ENCODE data around the gene RASSF7.

- no peak for TF ChIP-seq CTCF (IDR thresholded peaks at IDR 0.05)
- TF ChIP-seq POLR2A (IDR thresholded peaks at IDR 0.05), result no peak
- TF ChIP-seq EP300 (IDR thresholded peaks at IDR 0.05), result no peak
Observed at GRCh38 chr11:592918-593317, 32.1 kb downstream of the RASSF7 start.
